Epithelial cell of esophagus (primary cell): ENCODE data around the gene RIN1.

Source experiments
- DNase-seq: peaks from one replicate; pipeline ENCODE4 v3.0.0; 2010; ENCODE audit warnings: low read depth
- H3K4me3 ChIP-seq: 2 replicates; pipeline ENCODE4 v1.5.1; 2011; ENCODE audit warnings: mild to moderate bottlenecking, low read length, control low read depth
- CTCF ChIP-seq: IDR thresholded peaks from 2 replicates; pipeline ENCODE4 v1.5.1; 2011; ENCODE audit warnings: low read depth, mild to moderate bottlenecking, low read length, control low read depth, inconsistent platforms; ENCODE audit not compliant: insufficient read depth; ENCODE audit errors: missing control alignments

The RIN1 gene

GRCh38 chr11:66367561-66368312 is 31.5 kb upstream of the RIN1 start:
- no peak for DNase-seq
- H3K4me3 ChIP-seq, result no peak overlapping the region
- no peak for TF ChIP-seq CTCF

- DNase-seq, result no peak
- H3K4me3 ChIP-seq, result no peak overlapping the region
These were observed 30.7 kb upstream of the RIN1 start for GRCh38 chr11:66366844-66367477.

GRCh38 chr11:66365711-66366619 is 29.7 kb upstream of the RIN1 start:
- TF ChIP-seq CTCF, result no peak
- no peak for DNase-seq
- H3K4me3 ChIP-seq, result no peak overlapping the region

More at GRCh38 chr11:66366844-66367477, 30.7 kb upstream of the RIN1 start:
- TF ChIP-seq CTCF, result no peak

- no peak for TF ChIP-seq CTCF
- no peak for DNase-seq
- no peak overlapping the region for H3K4me3 ChIP-seq
These were observed 28.9 kb upstream of the RIN1 start for GRCh38 chr11:66365166-66365565.

- DNase-seq, result peak; percentile 36
These were observed 27.7 kb upstream of the RIN1 start for GRCh38 chr11:66363805-66364535.

More at GRCh38 chr11:66363805-66364535, 27.7 kb upstream of the RIN1 start:
- TF ChIP-seq CTCF, result peak; percentile 67
- no peak overlapping the region for H3K4me3 ChIP-seq
